Measurements from ENCODE around the gene STPG4.

GRCh38 chr2:47086054-47086471, 69.0 kb downstream of the STPG4 start:
- TF ChIP-seq EZH2 (IDR thresholded peaks at IDR 0.05) (no peak), POLR2AphosphoS5 (IDR thresholded peaks at IDR 0.05; ENCODE audit: borderline replicate concordance, low read depth, low read length) (no peak)

Data from SK-N-MC (cell line).